ENCODE data around the gene PNPLA1. TPM values are rescaled to one million over a fixed set of nuclear protein-coding genes. Genes with fewer than 3 reads are reported as not detected.

PNPLA1 gene
- total and polyA plus RNA-seq, 8 donors: 0.38 to 2.2 (median 0.60) TPM; not detected in 4

GRCh38 chr6:36329798-36330291, 60.0 kb downstream of the PNPLA1 start:
- no peak overlapping the region for H3K27ac ChIP-seq
- H3K27me3 ChIP-seq: peaks cover 0 to 42% (median 0%) of the 10 kb centered on the region in 3 donors
- DNase-seq: no peak
- H3K4me1 ChIP-seq: peaks cover 5 to 14% (median 9%) of the 10 kb centered on the region in 4 donors
- intact Hi-C loops (cut with DNase I; ENCODE audit: low total_unique reads): no loop called here
- H3K4me3 ChIP-seq: no peak overlapping the region
- TF ChIP-seq POLR2AphosphoS5 (IDR thresholded peaks at IDR 0.05) (no peak), EP300 (IDR thresholded peaks at IDR 0.05) (no peak), CTCF (IDR thresholded peaks at IDR 0.05) (no peak)
- peaks cover 0 to 33% (median 0%) of the 10 kb centered on the region in 4 donors for H3K36me3 ChIP-seq
- 74 to 87% (median 77%) methylated on average over 12 to 14 of the region's 14 CpGs for WGBS, 5 donors
- H3K9me3 ChIP-seq: no peaks in the 10 kb centered on the region

GRCh38 chr6:36330366-36330765, 60.5 kb downstream of the PNPLA1 start:
- DNase-seq: no peak
- peaks cover 0 to 46% (median 0%) of the 10 kb centered on the region in 3 donors for H3K27me3 ChIP-seq
- intact Hi-C loops (cut with DNase I; ENCODE audit: low total_unique reads): no loop called here

GRCh38 chr6:36331381-36331780, 61.5 kb downstream of the PNPLA1 start:
- Histone ChIP-seq H3K27me3 (peaks cover 0 to 56% (median 0%) of the 10 kb centered on the region in 3 donors), H3K4me1 (peaks cover 5 to 23% (median 17%) of the 10 kb centered on the region in 4 donors), H3K27ac (no peak overlapping the region), H3K9me3 (no peaks in the 10 kb centered on the region), H3K36me3 (peaks cover 0 to 20% (median 0%) of the 10 kb centered on the region in 4 donors), H3K4me3 (no peak overlapping the region)
- DNase-seq: no peak
- intact Hi-C loops (cut with DNase I; ENCODE audit: low total_unique reads): no loop called here
- WGBS, 5 donors: 80 to 95% (median 94%) methylated on average over 5 to 6 of the region's 6 CpGs
- TF ChIP-seq POLR2A (IDR thresholded peaks at IDR 0.05) (no peak), CTCF (IDR thresholded peaks at IDR 0.05) (no peak), EP300 (IDR thresholded peaks at IDR 0.05) (no peak), POLR2AphosphoS5 (IDR thresholded peaks at IDR 0.05) (no peak)

More at GRCh38 chr6:36330366-36330765, 60.5 kb downstream of the PNPLA1 start:
- TF ChIP-seq POLR2AphosphoS5 (IDR thresholded peaks at IDR 0.05) (no peak), POLR2A (IDR thresholded peaks at IDR 0.05) (no peak), EP300 (IDR thresholded peaks at IDR 0.05) (no peak), CTCF (IDR thresholded peaks at IDR 0.05) (no peak)
- H3K4me1 ChIP-seq: peaks cover 5 to 19% (median 14%) of the 10 kb centered on the region in 4 donors
- H3K9me3 ChIP-seq: no peaks in the 10 kb centered on the region
- H3K36me3 ChIP-seq: peaks cover 0 to 28% (median 0%) of the 10 kb centered on the region in 4 donors
- no peak overlapping the region for H3K4me3 ChIP-seq
- 92 to 98% (median 93%) methylated on average over 12 to 14 of the region's 14 CpGs for WGBS, 5 donors
- no peak overlapping the region for H3K27ac ChIP-seq

GRCh38 chr6:36333171-36333895, 63.5 kb downstream of the PNPLA1 start:
- no peak overlapping the region for H3K4me3 ChIP-seq
- H3K9me3 ChIP-seq: no peaks in the 10 kb centered on the region
- intact Hi-C loops (cut with DNase I; ENCODE audit: low total_unique reads): no loop called here
- H3K27me3 ChIP-seq: peaks cover 0 to 56% (median 0%) of the 10 kb centered on the region in 3 donors
- TF ChIP-seq CTCF (IDR thresholded peaks at IDR 0.05) (no peak), POLR2AphosphoS5 (IDR thresholded peaks at IDR 0.05) (no peak), POLR2A (IDR thresholded peaks at IDR 0.05) (no peak), EP300 (IDR thresholded peaks at IDR 0.05) (no peak)
- no peak overlapping the region for H3K27ac ChIP-seq
- WGBS, 5 donors: 69 to 79% (median 76%) methylated on average over 8 of the region's 8 CpGs
- peaks cover 5 to 30% (median 17%) of the 10 kb centered on the region in 4 donors for H3K4me1 ChIP-seq
- peaks cover 0 to 9% (median 0%) of the 10 kb centered on the region in 4 donors for H3K36me3 ChIP-seq
- DNase-seq: no peak

Data from stomach (tissue), 9 donors.